ENCODE results near the gene MPPE1. TPM values are rescaled to one million over a fixed set of nuclear protein-coding genes. Genes with fewer than 3 reads are reported as not detected.

The MPPE1 gene
- total RNA-seq, 4 donors from 2014 or later = 13.6 to 40.9 (median 29.5) TPM

DNA sequence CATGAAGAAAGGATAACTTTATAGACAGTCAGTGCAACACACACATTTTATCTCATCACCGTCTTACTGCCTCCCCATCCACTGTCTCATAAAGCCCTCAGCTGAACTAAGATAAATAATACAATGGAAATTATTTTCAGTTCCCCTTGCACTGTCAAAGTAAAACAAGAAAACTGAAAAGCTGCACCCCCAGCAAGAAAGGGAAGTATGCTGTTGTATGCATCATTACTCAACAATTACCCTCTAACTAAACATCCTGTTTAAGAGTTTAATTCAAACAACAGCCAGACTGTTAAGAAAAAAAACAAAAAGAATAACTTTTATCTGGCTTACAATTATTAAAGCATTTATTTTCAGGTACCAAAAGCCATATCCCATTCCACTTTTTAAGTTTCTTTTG is 25.0 kb downstream of the MPPE1 start:
- Histone ChIP-seq H3K9me3 (no peaks in the 10 kb centered on the region), H3K27ac (no peak overlapping the region), H3K27me3 (no peaks in the 10 kb centered on the region), H3K36me3 (no peaks in the 10 kb centered on the region), H3K4me1 (no peaks in the 10 kb centered on the region), H3K4me3 (no peak overlapping the region)
- TF ChIP-seq POLR2A (IDR thresholded peaks at IDR 0.05) = no peak
- TF ChIP-seq, protein P1, sequence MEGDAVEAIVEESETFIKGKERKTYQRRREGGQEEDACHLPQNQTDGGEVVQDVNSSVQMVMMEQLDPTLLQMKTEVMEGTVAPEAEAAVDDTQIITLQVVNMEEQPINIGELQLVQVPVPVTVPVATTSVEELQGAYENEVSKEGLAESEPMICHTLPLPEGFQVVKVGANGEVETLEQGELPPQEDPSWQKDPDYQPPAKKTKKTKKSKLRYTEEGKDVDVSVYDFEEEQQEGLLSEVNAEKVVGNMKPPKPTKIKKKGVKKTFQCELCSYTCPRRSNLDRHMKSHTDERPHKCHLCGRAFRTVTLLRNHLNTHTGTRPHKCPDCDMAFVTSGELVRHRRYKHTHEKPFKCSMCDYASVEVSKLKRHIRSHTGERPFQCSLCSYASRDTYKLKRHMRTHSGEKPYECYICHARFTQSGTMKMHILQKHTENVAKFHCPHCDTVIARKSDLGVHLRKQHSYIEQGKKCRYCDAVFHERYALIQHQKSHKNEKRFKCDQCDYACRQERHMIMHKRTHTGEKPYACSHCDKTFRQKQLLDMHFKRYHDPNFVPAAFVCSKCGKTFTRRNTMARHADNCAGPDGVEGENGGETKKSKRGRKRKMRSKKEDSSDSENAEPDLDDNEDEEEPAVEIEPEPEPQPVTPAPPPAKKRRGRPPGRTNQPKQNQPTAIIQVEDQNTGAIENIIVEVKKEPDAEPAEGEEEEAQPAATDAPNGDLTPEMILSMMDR (IDR thresholded peaks at IDR 0.05) = no peak
- DNase-seq = no peak
- intact Hi-C loops (cut with DNase I; ENCODE audit: low total_unique reads) = no loop called here

DNA sequence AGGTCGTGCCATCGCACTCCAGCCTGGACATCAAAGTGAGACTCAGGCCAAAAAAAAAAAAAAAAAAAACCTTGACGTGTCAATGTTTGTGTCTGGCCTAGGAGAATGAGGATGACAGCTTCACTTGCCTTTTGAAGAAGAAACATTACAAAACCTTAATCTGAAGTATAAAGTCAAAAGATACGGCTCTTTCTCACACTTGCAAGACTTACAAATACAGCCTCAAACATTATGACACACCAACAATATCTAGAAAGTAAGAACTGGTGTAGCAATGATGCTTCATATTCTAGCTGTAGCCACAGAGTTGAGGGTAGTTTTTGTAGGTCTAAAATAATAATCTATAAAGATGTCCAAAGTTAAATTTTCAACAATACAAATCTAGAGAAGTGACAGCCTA is 25.5 kb downstream of the MPPE1 start:
- Histone ChIP-seq H3K27ac (no peak overlapping the region), H3K36me3 (no peaks in the 10 kb centered on the region), H3K4me3 (no peak overlapping the region), H3K9me3 (no peaks in the 10 kb centered on the region), H3K4me1 (no peaks in the 10 kb centered on the region), H3K27me3 (no peaks in the 10 kb centered on the region)
- TF ChIP-seq POLR2A (IDR thresholded peaks at IDR 0.05) = no peak
- TF ChIP-seq, protein P1 (IDR thresholded peaks at IDR 0.05) = no peak
- intact Hi-C loops (cut with DNase I; ENCODE audit: low total_unique reads) = no loop called here
- DNase-seq = no peak

DNA sequence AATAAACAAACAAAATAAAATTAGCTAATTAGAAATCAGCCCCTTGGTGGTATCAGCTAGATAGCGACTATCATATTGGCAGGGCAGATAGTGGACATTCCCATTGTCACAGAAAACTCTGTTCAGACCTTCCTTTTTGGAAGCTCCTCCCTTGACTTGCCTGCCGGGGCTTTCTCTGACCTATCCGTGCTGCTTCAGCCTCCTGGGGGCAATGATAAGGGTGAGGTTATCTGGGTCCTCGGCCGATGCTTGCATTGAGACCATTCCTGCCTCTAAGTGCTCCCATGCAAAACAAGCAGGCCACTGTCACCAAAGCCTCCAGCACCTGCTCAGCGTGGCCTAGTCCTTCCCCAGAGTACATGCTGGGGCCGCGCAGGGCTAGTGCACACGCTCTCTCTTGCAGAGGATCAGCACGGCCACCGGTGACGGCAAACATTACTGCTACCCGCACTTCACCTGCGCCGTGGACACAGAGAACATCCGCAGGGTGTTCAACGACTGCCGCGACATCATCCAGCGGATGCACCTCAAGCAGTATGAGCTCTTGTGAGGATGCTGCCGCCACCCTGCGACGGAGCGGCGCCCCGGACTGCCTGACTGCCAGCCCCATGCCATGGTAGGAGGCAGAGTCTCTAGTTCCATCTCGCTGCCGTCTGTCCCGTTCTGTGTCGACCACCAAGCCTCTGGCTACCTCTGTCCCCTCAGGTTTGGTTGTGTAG is 27.4 kb downstream of the MPPE1 start:
- DNase-seq = no peak
- Histone ChIP-seq H3K36me3 (no peaks in the 10 kb centered on the region), H3K9me3 (no peaks in the 10 kb centered on the region), H3K27ac (no peak overlapping the region), H3K27me3 (no peaks in the 10 kb centered on the region), H3K4me3 (no peak overlapping the region), H3K4me1 (no peaks in the 10 kb centered on the region)
- intact Hi-C loops (cut with DNase I; ENCODE audit: low total_unique reads) = no loop called here
- TF ChIP-seq, protein P1 (IDR thresholded peaks at IDR 0.05) = no peak
- no peak for TF ChIP-seq POLR2A (IDR thresholded peaks at IDR 0.05)

DNA sequence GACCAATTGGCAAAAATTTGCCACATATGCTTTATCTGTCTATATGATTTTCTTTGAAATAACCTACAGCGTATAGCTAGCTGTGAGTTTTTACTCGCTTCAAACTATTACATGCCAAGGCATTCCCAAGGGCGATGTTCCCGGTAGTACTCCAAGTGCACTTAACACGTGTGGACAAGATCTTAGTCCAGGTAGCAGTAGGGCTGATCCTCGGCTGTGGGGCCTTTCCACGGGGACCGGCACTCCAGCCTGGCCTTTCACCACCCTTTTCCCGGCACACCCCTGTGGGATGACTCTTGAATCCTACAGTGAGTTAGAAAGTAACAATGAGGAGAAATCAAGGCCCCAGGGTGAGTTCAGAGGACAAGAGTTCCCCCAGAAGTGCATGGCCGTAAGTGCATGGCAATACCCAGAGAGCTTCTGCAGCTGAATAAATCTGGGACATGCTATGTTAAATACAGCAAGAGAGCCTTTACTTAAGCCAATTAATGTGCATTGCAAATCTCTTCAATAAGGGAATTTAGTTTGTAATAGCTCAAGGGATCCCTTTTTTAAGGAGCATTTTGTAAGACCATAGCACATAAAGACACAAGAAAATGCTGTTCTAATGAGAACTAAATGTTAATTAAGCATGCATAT is 30.5 kb downstream of the MPPE1 start:
- no peaks in the 10 kb centered on the region for H3K27me3 ChIP-seq
- TF ChIP-seq POLR2A (IDR thresholded peaks at IDR 0.05) = no peak
- TF ChIP-seq, protein P1 (IDR thresholded peaks at IDR 0.05) = no peak
- intact Hi-C loops (cut with DNase I; ENCODE audit: low total_unique reads) = no loop called here
- no peak for DNase-seq
- H3K9me3 ChIP-seq = no peaks in the 10 kb centered on the region
- no peak overlapping the region for H3K4me3 ChIP-seq
- no peaks in the 10 kb centered on the region for H3K36me3 ChIP-seq
- H3K4me1 ChIP-seq = no peaks in the 10 kb centered on the region
- H3K27ac ChIP-seq = no peak overlapping the region

DNA sequence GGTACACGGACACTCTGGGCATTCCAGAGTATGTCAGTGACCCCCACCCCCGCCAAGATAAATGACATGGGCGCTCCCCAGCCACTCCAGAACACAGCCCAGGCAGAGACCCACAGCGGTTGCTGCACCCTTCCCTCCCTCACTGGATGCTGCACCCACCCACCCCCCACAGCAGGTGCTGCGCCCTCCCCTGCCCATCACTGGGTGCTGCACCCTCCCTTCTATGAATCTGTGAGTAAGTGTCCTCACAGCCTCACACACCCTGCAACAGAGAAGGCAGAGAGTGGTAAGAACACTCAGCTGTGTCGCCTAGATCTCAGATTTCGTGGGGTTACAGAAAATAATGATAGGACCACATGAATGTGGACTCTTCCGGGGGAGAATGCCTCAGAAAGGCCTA is 33.4 kb downstream of the MPPE1 start:
- no peaks in the 10 kb centered on the region for H3K36me3 ChIP-seq
- no peaks in the 10 kb centered on the region for H3K4me1 ChIP-seq
- H3K4me3 ChIP-seq = no peak overlapping the region
- DNase-seq = no peak
- no peak for TF ChIP-seq POLR2A (IDR thresholded peaks at IDR 0.05)
- TF ChIP-seq, protein P1 (IDR thresholded peaks at IDR 0.05) = no peak
- intact Hi-C loops (cut with DNase I; ENCODE audit: low total_unique reads) = no loop called here
- H3K9me3 ChIP-seq = no peaks in the 10 kb centered on the region
- H3K27me3 ChIP-seq = no peaks in the 10 kb centered on the region
- no peak overlapping the region for H3K27ac ChIP-seq

All from uterus (tissue), 4 donors.